GM13977 (cell line): ENCODE data around the gene BCL11B.

Experiments
- DNase-seq: peaks from one replicate; pipeline ENCODE4 v3.0.0; 2012; ENCODE audit warnings: low spot score
- in situ Hi-C: fragments of 300-500 bp; cut with MboI; formaldehyde crosslinking; loops from one replicate; pipeline ENCODE4 v1.12.0; 2022; ENCODE audit warnings: low sequenced_read_pairs, low pct_unique_long_range_greater_than_20kb, mixed read lengths, inconsistent platforms; ENCODE audit not compliant: unreplicated experiment
- TF ChIP-seq, protein P1 (sequence below): IDR thresholded peaks from 2 replicates; pipeline ENCODE4 v1.5.1; 2012; ENCODE audit warnings: mild to moderate bottlenecking, control low read depth; ENCODE audit not compliant: insufficient read depth; ENCODE audit errors: extremely low read depth, missing control alignments

Gene BCL11B

DNA sequence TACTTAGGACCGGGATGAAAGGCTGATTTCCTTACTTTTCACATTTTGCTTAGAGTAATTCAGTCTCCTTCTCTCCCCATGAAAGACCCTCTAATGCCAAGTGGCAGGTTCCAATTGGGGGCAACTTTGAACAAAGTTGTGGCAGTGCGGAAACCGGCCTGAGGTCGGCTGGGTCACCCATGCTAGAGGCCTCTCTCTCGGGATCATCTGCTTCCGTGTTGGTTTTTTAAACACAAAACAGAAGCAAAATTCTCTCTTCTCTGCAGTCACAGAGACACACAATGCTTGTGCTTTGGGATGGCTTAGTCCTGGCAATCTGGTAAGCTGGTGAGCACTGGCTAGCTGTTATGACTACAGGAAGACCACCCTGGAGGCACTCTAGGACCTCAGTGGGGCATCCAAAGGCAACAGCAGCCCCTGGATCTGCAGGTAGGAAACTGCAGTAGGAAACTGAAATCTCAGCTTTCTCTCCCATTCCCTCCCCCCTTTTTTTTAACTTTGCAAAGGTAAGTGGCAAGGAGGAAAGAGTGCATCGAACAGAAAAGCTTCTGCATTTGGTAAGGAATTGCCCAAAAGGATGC, 102.1 kb downstream of the BCL11B start:
- TF ChIP-seq, protein P1, sequence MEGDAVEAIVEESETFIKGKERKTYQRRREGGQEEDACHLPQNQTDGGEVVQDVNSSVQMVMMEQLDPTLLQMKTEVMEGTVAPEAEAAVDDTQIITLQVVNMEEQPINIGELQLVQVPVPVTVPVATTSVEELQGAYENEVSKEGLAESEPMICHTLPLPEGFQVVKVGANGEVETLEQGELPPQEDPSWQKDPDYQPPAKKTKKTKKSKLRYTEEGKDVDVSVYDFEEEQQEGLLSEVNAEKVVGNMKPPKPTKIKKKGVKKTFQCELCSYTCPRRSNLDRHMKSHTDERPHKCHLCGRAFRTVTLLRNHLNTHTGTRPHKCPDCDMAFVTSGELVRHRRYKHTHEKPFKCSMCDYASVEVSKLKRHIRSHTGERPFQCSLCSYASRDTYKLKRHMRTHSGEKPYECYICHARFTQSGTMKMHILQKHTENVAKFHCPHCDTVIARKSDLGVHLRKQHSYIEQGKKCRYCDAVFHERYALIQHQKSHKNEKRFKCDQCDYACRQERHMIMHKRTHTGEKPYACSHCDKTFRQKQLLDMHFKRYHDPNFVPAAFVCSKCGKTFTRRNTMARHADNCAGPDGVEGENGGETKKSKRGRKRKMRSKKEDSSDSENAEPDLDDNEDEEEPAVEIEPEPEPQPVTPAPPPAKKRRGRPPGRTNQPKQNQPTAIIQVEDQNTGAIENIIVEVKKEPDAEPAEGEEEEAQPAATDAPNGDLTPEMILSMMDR, result no peak
- no peak for DNase-seq
- in situ Hi-C loops, result no loop called here

DNA sequence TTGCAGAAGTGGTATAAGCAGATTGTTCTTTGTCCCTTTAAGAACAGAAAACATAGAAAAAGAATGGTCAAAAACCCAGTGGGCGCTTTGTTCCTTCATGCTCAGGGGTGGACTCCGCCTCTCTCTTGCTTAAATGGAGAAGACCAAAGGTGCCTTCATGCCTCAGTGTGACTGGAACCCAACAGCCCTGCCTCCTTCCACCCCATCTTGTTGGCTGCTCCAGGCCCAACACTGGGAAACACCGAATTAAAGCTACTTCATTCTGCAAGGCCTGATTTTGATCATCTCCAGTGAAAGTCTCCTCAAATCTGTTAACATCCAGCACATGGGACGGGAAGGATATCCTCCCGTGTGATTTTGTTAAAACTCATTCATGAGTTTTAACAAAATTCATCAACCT, 103.7 kb downstream of the BCL11B start:
- DNase-seq, result no peak
- in situ Hi-C loops, result no loop called here
- TF ChIP-seq, protein P1, result no peak

DNA sequence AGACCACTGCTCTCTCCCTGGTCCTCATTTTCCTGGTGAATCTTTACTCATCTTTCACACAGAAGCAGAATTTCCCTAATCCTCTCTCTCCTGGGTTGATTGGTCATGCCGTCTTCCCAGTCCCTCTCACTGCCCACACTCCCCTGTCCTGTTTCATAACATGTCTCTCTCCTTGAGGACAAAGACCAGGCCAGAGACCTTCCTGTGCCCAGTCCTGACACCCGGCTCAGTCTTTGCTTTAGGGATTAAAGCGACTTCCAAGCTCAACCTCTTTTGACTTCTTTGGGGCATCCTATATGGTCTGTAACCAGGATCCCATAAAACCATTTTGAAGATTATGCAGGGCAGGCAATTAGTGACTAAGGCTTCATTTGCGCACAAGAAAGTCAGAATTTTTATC, 105.5 kb downstream of the BCL11B start:
- TF ChIP-seq, protein P1, result no peak
- in situ Hi-C loops, result no loop called here
- no peak for DNase-seq

DNA sequence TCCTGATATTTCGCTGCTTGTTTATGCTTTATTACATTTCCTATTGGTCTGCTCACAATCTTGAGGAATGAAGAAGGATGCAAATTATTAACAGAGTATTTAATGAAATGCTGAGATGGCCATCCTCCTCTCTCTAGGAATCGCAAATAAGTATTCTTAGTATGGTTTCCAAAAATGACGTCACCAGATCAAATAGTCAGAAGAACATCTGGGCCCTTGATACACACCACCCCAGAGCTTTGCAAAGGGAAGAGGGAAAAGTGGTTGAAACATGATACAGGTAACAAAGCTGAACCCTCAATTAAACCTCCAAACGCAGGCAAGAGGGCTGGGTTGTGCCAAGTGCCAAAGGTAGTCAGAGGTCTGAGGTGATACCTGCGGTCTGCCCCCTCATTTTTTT, 107.3 kb downstream of the BCL11B start:
- in situ Hi-C loops, result no loop called here
- TF ChIP-seq, protein P1, result no peak
- no peak for DNase-seq

DNA sequence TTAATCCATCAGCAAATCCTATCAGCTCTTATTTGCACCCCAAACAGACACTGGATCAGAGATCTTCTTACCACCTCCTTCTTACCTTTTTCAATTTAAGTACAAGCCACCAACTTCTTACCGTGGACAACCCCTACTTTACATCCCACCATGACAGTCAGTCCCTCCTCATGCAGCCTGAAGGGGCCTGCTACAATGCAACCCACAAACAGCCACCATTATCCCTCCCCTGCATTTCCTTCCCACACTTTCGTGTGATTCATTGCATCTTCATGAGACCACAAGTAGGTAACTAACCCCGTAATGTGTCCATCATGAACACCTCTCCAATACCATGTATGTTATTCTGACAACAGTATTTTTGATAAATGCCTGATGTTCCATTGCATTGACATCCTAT, 108.6 kb downstream of the BCL11B start:
- in situ Hi-C loops, result no loop called here
- DNase-seq, result no peak
- TF ChIP-seq, protein P1, result no peak

DNA sequence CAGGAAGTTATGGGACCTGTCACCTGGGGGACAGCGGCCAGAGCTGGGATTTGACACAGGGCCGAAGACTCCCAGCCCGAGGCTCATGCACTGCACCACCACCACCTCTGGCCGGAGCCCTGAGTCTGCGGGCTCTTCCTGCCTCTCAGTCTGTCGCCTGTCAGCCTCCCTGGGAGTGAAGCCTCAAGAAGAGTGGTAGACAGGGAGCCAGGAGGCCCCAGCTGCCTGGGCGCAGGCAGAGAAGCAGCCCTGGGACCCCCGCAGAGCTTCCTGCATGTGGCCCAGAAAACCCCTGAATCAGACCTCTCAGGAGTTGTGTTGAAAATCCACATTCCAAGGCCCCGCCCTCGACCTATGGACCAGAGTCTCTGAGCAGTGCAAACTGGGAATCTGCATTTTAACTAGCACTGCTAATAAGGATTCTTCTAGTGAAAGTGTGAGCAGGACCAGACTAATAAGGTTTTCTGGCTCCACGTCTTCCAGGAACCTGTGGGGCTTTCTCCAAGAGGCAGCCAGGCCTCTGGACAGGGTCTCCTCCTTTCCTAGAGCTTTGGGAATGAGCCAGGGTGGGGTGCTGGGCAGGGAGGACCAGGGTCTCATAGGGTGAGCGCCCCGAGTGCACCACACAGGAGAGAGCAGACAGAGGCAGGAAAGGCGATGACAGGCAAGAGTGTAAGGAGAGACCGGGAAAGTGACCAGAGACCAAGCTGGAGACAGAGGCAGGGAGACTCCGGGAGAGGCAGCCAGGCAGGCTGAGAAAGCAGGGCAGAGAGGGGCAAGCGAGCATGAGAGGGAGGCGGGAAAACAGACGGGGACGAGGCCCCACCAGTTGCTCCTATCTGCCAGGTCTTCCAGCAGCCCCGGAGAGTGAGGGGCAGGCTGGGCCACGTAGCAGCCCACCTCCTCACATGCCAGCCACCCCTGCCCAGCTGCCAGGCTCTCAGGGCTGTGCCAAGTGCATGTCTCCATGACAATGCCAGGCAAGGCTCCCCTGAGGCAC, 112.4 kb downstream of the BCL11B start:
- in situ Hi-C loops, result no loop called here
- TF ChIP-seq, protein P1, result no peak
- DNase-seq, result no peak
